Measurements from ENCODE around the gene PEX14. TPM values are rescaled to one million over a fixed set of nuclear protein-coding genes. Genes with fewer than 3 reads are reported as not detected.

PEX14 gene
- polyA plus RNA-seq, 3 donors, result 2.2 to 8.8 (median 2.7) TPM

GRCh38 chr1:10588640-10589039 is 113.9 kb downstream of the PEX14 start:
- Histone ChIP-seq H3K27me3 (ENCODE audit: control insufficient read depth in 2 of 2, insufficient read depth in 2 of 2, low read length in 2 of 2) (no peaks in the 10 kb centered on the region), H3K9ac (ENCODE audit: insufficient read depth, low read length, poor library complexity, severe bottlenecking) (no peak overlapping the region), H3K9me3 (replicated peaks in 1 of 2; ENCODE audit: control insufficient read depth in 1 of 2, insufficient read depth in 1 of 2, low read length in 2 of 2) (no peaks in the 10 kb centered on the region), H3K36me3 (replicated peaks in 1 of 2; ENCODE audit: control insufficient read depth in 1 of 2, insufficient read depth in 2 of 2, low read length in 2 of 2) (no peaks in the 10 kb centered on the region), H3K27ac (ENCODE audit: low read depth in 1 of 2, low read length in 2 of 2) (no peak overlapping the region), H4K20me1 (ENCODE audit: insufficient read depth, low read length) (no peaks in the 10 kb centered on the region), H3K79me2 (ENCODE audit: insufficient read depth, low read length) (no peaks in the 10 kb centered on the region), H3K4me1 (ENCODE audit: control insufficient read depth in 1 of 2, insufficient read depth in 2 of 2, low read length in 2 of 2) (peaks cover 0 to 3% of the 10 kb centered on the region in 2 donors), H2AFZ (ENCODE audit: insufficient read depth, low read depth, low read length, poor library complexity, severe bottlenecking) (no peak overlapping the region), H3K4me3 (replicated peaks in 1 of 3; ENCODE audit: low read depth in 2 of 3, low read length in 3 of 3) (no peak overlapping the region), H3K4me2 (replicated peaks; ENCODE audit: extremely low read depth, low read length, poor library complexity, severe bottlenecking) (no peak overlapping the region)
- Mint-ChIP-seq H3K27ac (no peak overlapping the region), H3K4me1 (peaks cover 3% of the 10 kb centered on the region), H3K27me3 (ENCODE audit: low read depth in 3 of 3) (no peaks in the 10 kb centered on the region), H3K4me3 (no peak overlapping the region), H3K9me3 (no peaks in the 10 kb centered on the region), H3K36me3 (peaks cover 4 to 5% of the 10 kb centered on the region in 2 donors)
- intact Hi-C loops (cut with micrococcal nuclease), result no loop called here
- 100% methylated on average over 4 of the region's 5 CpGs for WGBS (ENCODE audit: insufficient coverage)
- DNase-seq, result no peak
- no peak for TF ChIP-seq CTCF (IDR thresholded peaks at IDR 0.05)

GRCh38 chr1:10589074-10589473 is 114.3 kb downstream of the PEX14 start:
- Histone ChIP-seq H2AFZ (ENCODE audit: insufficient read depth, low read depth, low read length, poor library complexity, severe bottlenecking) (no peak overlapping the region), H3K4me3 (replicated peaks in 1 of 3; ENCODE audit: low read depth in 2 of 3, low read length in 3 of 3) (no peak overlapping the region), H3K27ac (ENCODE audit: low read depth in 1 of 2, low read length in 2 of 2) (no peak overlapping the region), H4K20me1 (ENCODE audit: insufficient read depth, low read length) (no peaks in the 10 kb centered on the region), H3K9me3 (replicated peaks in 1 of 2; ENCODE audit: control insufficient read depth in 1 of 2, insufficient read depth in 1 of 2, low read length in 2 of 2) (no peaks in the 10 kb centered on the region), H3K79me2 (ENCODE audit: insufficient read depth, low read length) (no peaks in the 10 kb centered on the region), H3K4me1 (ENCODE audit: control insufficient read depth in 1 of 2, insufficient read depth in 2 of 2, low read length in 2 of 2) (no peaks in the 10 kb centered on the region), H3K4me2 (replicated peaks; ENCODE audit: extremely low read depth, low read length, poor library complexity, severe bottlenecking) (no peak overlapping the region), H3K27me3 (ENCODE audit: control insufficient read depth in 2 of 2, insufficient read depth in 2 of 2, low read length in 2 of 2) (no peaks in the 10 kb centered on the region), H3K36me3 (replicated peaks in 1 of 2; ENCODE audit: control insufficient read depth in 1 of 2, insufficient read depth in 2 of 2, low read length in 2 of 2) (no peaks in the 10 kb centered on the region), H3K9ac (ENCODE audit: insufficient read depth, low read length, poor library complexity, severe bottlenecking) (no peak overlapping the region)
- DNase-seq, result no peak
- WGBS (ENCODE audit: insufficient coverage), result 100% methylated on average over 2 of the region's 5 CpGs
- H3K4me1 Mint-ChIP-seq, result no peaks in the 10 kb centered on the region
- peaks cover 4 to 5% of the 10 kb centered on the region in 2 donors for H3K36me3 Mint-ChIP-seq
- H3K27me3 Mint-ChIP-seq (ENCODE audit: low read depth in 3 of 3), result no peaks in the 10 kb centered on the region
- intact Hi-C loops (cut with micrococcal nuclease), result no loop called here
- H3K9me3 Mint-ChIP-seq, result no peaks in the 10 kb centered on the region
- H3K4me3 Mint-ChIP-seq, result no peak overlapping the region
- no peak overlapping the region for H3K27ac Mint-ChIP-seq
- no peak for TF ChIP-seq CTCF (IDR thresholded peaks at IDR 0.05)

Measured in CD14-positive monocyte (primary cell).